PC-9 (cell line): ENCODE data around the gene KRIT1. TPM values are rescaled to one million over a fixed set of nuclear protein-coding genes. Genes with fewer than 3 reads are reported as not detected.

Source experiments
- BruUV-seq: library from RNA; stranded (reverse); fragments of 400-500 nt; replicated peaks from 2 replicates; lab custom pipeline; 2021; lab: Mats Ljungman, UMichigan
- CTCF ChIA-PET: fragments of 300-600 bp; sonication (Branson Sonifier 250); formaldehyde crosslinking; loops from one replicate; lab custom pipeline; 2022; ENCODE audit warnings: antibody characterized with exemption; lab: Charles Lee
- POLR2A ChIA-PET: fragments of 300-600 bp; sonication (Branson Sonifier 250); formaldehyde crosslinking; loops from one replicate; lab custom pipeline; 2022; ENCODE audit warnings: antibody characterized with exemption; ENCODE audit not compliant: unreplicated experiment; lab: Charles Lee
- DNase-seq, 2 experiments: peaks; one replicate each; pipeline versions ENCODE4 v3.0.0 to v3.0.0-alpha.2; 2015 to 2022; ENCODE audit warnings: mixed read lengths in 1 of 2
- H2AFZ ChIP-seq: fragments of 200-600 bp; sonication (generic); 2 replicates; pipeline ENCODE4 v1.8.1; 2017; ENCODE audit warnings: antibody characterized with exemption
- H3F3A ChIP-seq: fragments of 200-600 bp; sonication (generic); 2 replicates; pipeline ENCODE4 v1.8.1; 2017; ENCODE audit warnings: antibody characterized with exemption, mild to moderate bottlenecking, low read depth; ENCODE audit not compliant: insufficient read depth
- H3K27ac ChIP-seq: fragments of 200-600 bp; sonication (generic); 2 replicates; pipeline ENCODE4 v1.6.1; 2016; ENCODE audit warnings: mixed run types
- H3K27me3 ChIP-seq: fragments of 200-600 bp; sonication (generic); 2 replicates; pipeline ENCODE4 v1.6.1; 2016; ENCODE audit warnings: low read depth, mixed run types; ENCODE audit not compliant: insufficient read depth
- H3K36me3 ChIP-seq: fragments of 200-600 bp; sonication (generic); 2 replicates; pipeline ENCODE4 v1.6.1; 2016; ENCODE audit warnings: low read depth, mixed run types
- H3K4me1 ChIP-seq: fragments of 200-600 bp; sonication (generic); replicated peaks from 2 replicates; pipeline ENCODE4 v1.6.1; 2016; ENCODE audit warnings: mixed run types; ENCODE audit not compliant: insufficient read depth
- H3K4me2 ChIP-seq: fragments of 200-600 bp; sonication (generic); 2 replicates; pipeline ENCODE4 v1.6.1; 2017; ENCODE audit warnings: mixed run types
- H3K4me3 ChIP-seq: fragments of 200-600 bp; sonication (generic); 2 replicates; pipeline ENCODE4 v1.6.1; 2016; ENCODE audit warnings: mixed run types
- H3K79me2 ChIP-seq: fragments of 200-600 bp; sonication (generic); 2 replicates; pipeline ENCODE4 v1.6.1; 2017; ENCODE audit warnings: low read depth, mixed run types
- H3K9me2 ChIP-seq: fragments of 200-600 bp; sonication (generic); 2 replicates; pipeline ENCODE4 v1.8.1; 2017; ENCODE audit warnings: mild to moderate bottlenecking; ENCODE audit not compliant: insufficient read depth
- H3K9me3 ChIP-seq: fragments of 200-600 bp; sonication (generic); 2 replicates; pipeline ENCODE4 v1.8.1; 2016; ENCODE audit warnings: low read depth; ENCODE audit not compliant: insufficient read depth
- H4K20me1 ChIP-seq: fragments of 200-600 bp; sonication (generic); 2 replicates; pipeline ENCODE4 v1.8.1; 2017; ENCODE audit not compliant: insufficient read depth
- CTCF ChIP-seq: fragments of 200-600 bp; sonication (generic); conservative IDR thresholded peaks from 2 replicates; pipeline ENCODE4 v1.6.1; 2017; ENCODE audit warnings: mixed run types, antibody characterized with exemption, mild to moderate bottlenecking, moderate library complexity
- EZH2 ChIP-seq: fragments of 200-600 bp; sonication (generic); IDR thresholded peaks from 2 replicates; pipeline ENCODE4 v1.8.0; 2017; ENCODE audit warnings: antibody characterized with exemption, low read depth
- intact Hi-C: fragments of 100-400 bp; cut with micrococcal nuclease; formaldehyde crosslinking; loops from one replicate; pipeline ENCODE4 v1.10.0; 2022; ENCODE audit not compliant: unreplicated experiment
- total RNA-seq: library from RNA; stranded (reverse); gene quantifications from 2 replicates; pipeline ENCODE4 v1.2.3, GENCODE V29; 2021

The KRIT1 gene
- total RNA-seq, 1 experiment from 2014 or later: 52.6 TPM

GRCh38 chr7:92282930-92283329, 37.2 kb upstream of the KRIT1 start:
- Histone ChIP-seq H3F3A (no peaks in the 10 kb centered on the region), H4K20me1 (peaks cover 8% of the 10 kb centered on the region), H3K4me3 (no peak overlapping the region), H3K9me3 (no peaks in the 10 kb centered on the region), H3K4me2 (no peak overlapping the region), H2AFZ (no peak overlapping the region), H3K27ac (no peak overlapping the region), H3K36me3 (no peaks in the 10 kb centered on the region), H3K27me3 (no peaks in the 10 kb centered on the region), H3K9me2 (no peaks in the 10 kb centered on the region), H3K79me2 (peaks cover 24% of the 10 kb centered on the region), H3K4me1 (no peaks in the 10 kb centered on the region)
- ChIA-PET CTCF (no interaction called here), POLR2A (no interaction called here)
- DNase-seq: no peak
- TF ChIP-seq EZH2 (no peak), CTCF (no peak)
- BruUV-seq: no TSS peak
- intact Hi-C loops: no loop called here

- peaks cover 8% of the 10 kb centered on the region; the same call in 1 of the 2 replicates for H4K20me1 ChIP-seq
- intact Hi-C loops: no loop called here
Observed at GRCh38 chr7:92282221-92282814, 36.6 kb upstream of the KRIT1 start.

GRCh38 chr7:92281031-92281430, 35.3 kb upstream of the KRIT1 start:
- Histone ChIP-seq H3K27ac (no peak overlapping the region), H3K27me3 (no peaks in the 10 kb centered on the region), H3K79me2 (peaks cover 31% of the 10 kb centered on the region), H4K20me1 (peaks cover 8% of the 10 kb centered on the region; the same call in 1 of the 2 replicates), H3K9me2 (no peaks in the 10 kb centered on the region), H3K4me2 (no peak overlapping the region), H3K9me3 (no peaks in the 10 kb centered on the region), H3K36me3 (no peaks in the 10 kb centered on the region; the same call in 1 of the 2 replicates), H3F3A (no peaks in the 10 kb centered on the region), H2AFZ (no peak overlapping the region), H3K4me3 (no peak overlapping the region), H3K4me1 (no peaks in the 10 kb centered on the region)
- intact Hi-C loops: no loop called here
- no peak for DNase-seq
- ChIA-PET CTCF (no interaction called here), POLR2A (no interaction called here)
- no peak for TF ChIP-seq EZH2
- TF ChIP-seq CTCF: no peak
- no TSS peak for BruUV-seq

More at GRCh38 chr7:92282221-92282814, 36.6 kb upstream of the KRIT1 start:
- no peak for TF ChIP-seq CTCF
- Histone ChIP-seq H2AFZ (no peak overlapping the region), H3F3A (no peaks in the 10 kb centered on the region), H3K4me2 (no peak overlapping the region), H3K36me3 (no peaks in the 10 kb centered on the region), H3K27ac (no peak overlapping the region), H3K4me1 (no peaks in the 10 kb centered on the region), H3K9me2 (no peaks in the 10 kb centered on the region), H3K27me3 (no peaks in the 10 kb centered on the region), H3K9me3 (no peaks in the 10 kb centered on the region), H3K79me2 (peaks cover 29% of the 10 kb centered on the region), H3K4me3 (no peak overlapping the region)
- BruUV-seq: no TSS peak
- ChIA-PET POLR2A (no interaction called here), CTCF (no interaction called here)
- no peak for DNase-seq
